ENCODE results near the gene MECP2.

GRCh38 chrX:154040307-154040756 lies 57.2 kb downstream of the MECP2 start:
- no peak for TF ChIP-seq CTCF (conservative IDR thresholded peaks at IDR 0.05; ENCODE audit: low read length)
- no peak for TF ChIP-seq EZH2phosphoT487 (IDR thresholded peaks at IDR 0.05; ENCODE audit: borderline replicate concordance)
